DND-41 (cell line): ENCODE data around the gene ANKRD23.

Experiments used
- CTCF ChIP-seq: IDR thresholded peaks from 2 replicates; pipeline ENCODE4 v1.5.1; 2012; ENCODE audit warnings: borderline replicate concordance, low read length, moderate library complexity, mild to moderate bottlenecking; ENCODE audit not compliant: poor library complexity, severe bottlenecking; ENCODE audit errors: extremely low read depth
- EZH2 ChIP-seq: IDR thresholded peaks from 3 replicates; pipeline ENCODE4 v1.6.1; 2012; ENCODE audit warnings: borderline replicate concordance, low read depth, mild to moderate bottlenecking, moderate library complexity, low read length, inconsistent platforms; ENCODE audit not compliant: severe bottlenecking

- TF ChIP-seq CTCF: no peak
- no peak for TF ChIP-seq EZH2
These were observed 50.8 kb downstream of the ANKRD23 start for GRCh38 chr2:96792772-96793749.
